Measurements from ENCODE around the gene ENSA. TPM values are rescaled to one million over a fixed set of nuclear protein-coding genes. Genes with fewer than 3 reads are reported as not detected.
A peak's percentile ranks its signal among the peaks of the same experiment; 100 is the strongest.
"Not testable (repeated sequence)": the region's sequence is repeated elsewhere in the genome, so short reads cannot be mapped to it uniquely, and the experiment has no call there.

The ENSA gene
- total and polyA plus RNA-seq, 2 experiments from 2014 or later = 114 to 200 TPM

- not testable (repeated sequence) for H3K27me3 ChIP-seq (ENCODE audit: insufficient read depth); H3K79me2 ChIP-seq (replicated peaks; ENCODE audit: insufficient read depth); H2AFZ ChIP-seq; H3K4me2 ChIP-seq; H3K27ac Mint-ChIP-seq; H3K4me1 ChIP-seq (ENCODE audit: insufficient read depth); H3K4me3 Mint-ChIP-seq; H3K27me3 Mint-ChIP-seq (ENCODE audit: insufficient read depth, low read depth, poor library complexity); H3K9me3 Mint-ChIP-seq; H3K9me2 ChIP-seq (ENCODE audit: insufficient read depth); H3K27ac ChIP-seq (ENCODE audit: low read depth); H3K4me1 Mint-ChIP-seq; H4K20me1 ChIP-seq (replicated peaks; ENCODE audit: insufficient read depth); H3K4me3 ChIP-seq; DNase-seq (ENCODE audit: low spot score); H3F3A ChIP-seq (replicated peaks; ENCODE audit: low read depth); ATAC-seq
- peaks cover 30% of the 10 kb centered on the region for H3K36me3 ChIP-seq (ENCODE audit: insufficient read depth)
- H3K36me3 Mint-ChIP-seq (ENCODE audit: low read depth) = peaks cover 47% of the 10 kb centered on the region
Observed at GRCh38 chr1:150657064-150657463, 27.7 kb upstream of the ENSA start.

DNA sequence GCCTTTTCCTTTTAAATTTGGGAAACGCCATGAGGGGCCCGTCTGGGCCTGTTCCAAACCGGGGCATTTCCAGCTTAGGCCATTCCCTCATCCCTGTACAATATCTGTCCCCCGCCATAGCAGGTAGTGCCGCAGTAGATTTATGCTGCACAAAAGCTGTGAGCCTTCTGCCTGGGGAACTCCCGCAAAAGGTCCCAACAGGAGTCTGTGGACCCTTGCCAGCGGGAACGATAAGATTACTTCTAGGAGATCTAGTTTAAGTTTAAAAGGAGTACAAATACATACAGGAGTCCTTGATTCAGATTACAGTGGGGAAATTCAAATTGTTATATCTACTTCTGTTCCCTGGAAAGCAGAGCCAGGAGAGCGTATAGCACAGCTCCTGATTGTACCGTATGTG lies 25.2 kb upstream of the ENSA start:
- H3K4me3 Mint-ChIP-seq; H3K9me2 ChIP-seq (ENCODE audit: insufficient read depth); H3K4me1 Mint-ChIP-seq; H4K20me1 ChIP-seq (replicated peaks; ENCODE audit: insufficient read depth); H3K79me2 ChIP-seq (replicated peaks; ENCODE audit: insufficient read depth); H3K4me1 ChIP-seq (ENCODE audit: insufficient read depth); ATAC-seq; H3K27me3 Mint-ChIP-seq (ENCODE audit: insufficient read depth, low read depth, poor library complexity); H3K9me3 Mint-ChIP-seq; H3K27me3 ChIP-seq (ENCODE audit: insufficient read depth); H3F3A ChIP-seq (replicated peaks; ENCODE audit: low read depth); DNase-seq (ENCODE audit: low spot score); H3K4me3 ChIP-seq; H3K4me2 ChIP-seq; H2AFZ ChIP-seq: not testable (repeated sequence)
- Mint-ChIP-seq H3K27ac (peak overlapping the region; percentile 71), H3K36me3 (ENCODE audit: low read depth) (peaks cover 27% of the 10 kb centered on the region)
- Histone ChIP-seq H3K36me3 (ENCODE audit: insufficient read depth) (peaks cover 13% of the 10 kb centered on the region), H3K27ac (ENCODE audit: low read depth) (0 out of 2 replicates have a peak overlapping the region, but pooled peaks have one; percentile 72)

- H3K4me3 Mint-ChIP-seq = no peak overlapping the region
- H3K9me3 Mint-ChIP-seq = no peaks in the 10 kb centered on the region
- no peak overlapping the region for H2AFZ ChIP-seq
- H3K27me3 ChIP-seq (ENCODE audit: insufficient read depth) = no peaks in the 10 kb centered on the region
- DNase-seq (ENCODE audit: low spot score) (no peak), ATAC-seq (no peak; the same call in 2 of the 3 replicates)
- H3K36me3 ChIP-seq (ENCODE audit: insufficient read depth) = peaks cover 4% of the 10 kb centered on the region; the same call in 1 of the 2 replicates
- peaks cover 23% of the 10 kb centered on the region for H3K4me1 ChIP-seq (ENCODE audit: insufficient read depth)
- no peaks in the 10 kb centered on the region for H4K20me1 ChIP-seq (replicated peaks; ENCODE audit: insufficient read depth)
- 0 out of 2 replicates have a peak, but pooled peaks cover 2% of the 10 kb centered on the region for H3F3A ChIP-seq (replicated peaks; ENCODE audit: low read depth)
- no peaks in the 10 kb centered on the region; the same call in 1 of the 2 replicates for H3K79me2 ChIP-seq (replicated peaks; ENCODE audit: insufficient read depth)
- H3K9me2 ChIP-seq (ENCODE audit: insufficient read depth) = no peaks in the 10 kb centered on the region
- no peak overlapping the region; the same call in 1 of the 2 replicates for H3K27ac Mint-ChIP-seq
- no peak overlapping the region for H3K4me2 ChIP-seq
- no peak overlapping the region for H3K27ac ChIP-seq (ENCODE audit: low read depth)
- TF ChIP-seq JUNB (IDR thresholded peaks at IDR 0.05; ENCODE audit: unreplicated experiment) (no peak), ETS1 (IDR thresholded peaks at IDR 0.05) (no peak), CREB1 (CRISPR knock-in tag; IDR thresholded peaks at IDR 0.05; ENCODE audit: low read depth) (no peak), EZH2 (IDR thresholded peaks at IDR 0.05; ENCODE audit: low read depth, unreplicated experiment) (no peak), EZH2phosphoT487 (IDR thresholded peaks at IDR 0.05; ENCODE audit: unreplicated experiment) (no peak), CTCF (conservative IDR thresholded peaks at IDR 0.05; ENCODE audit: low read depth in 2 of 2) (no peak), ZNF462 (CRISPR knock-in tag; IDR thresholded peaks at IDR 0.05) (no peak)
- H3K27me3 Mint-ChIP-seq (ENCODE audit: insufficient read depth, low read depth, poor library complexity) = no peaks in the 10 kb centered on the region
- peaks cover 24% of the 10 kb centered on the region for H3K36me3 Mint-ChIP-seq (ENCODE audit: low read depth)
- peaks cover 16% of the 10 kb centered on the region for H3K4me1 Mint-ChIP-seq
- H3K4me3 ChIP-seq = no peak overlapping the region
Observed at GRCh38 chr1:150650193-150650592, 20.8 kb upstream of the ENSA start.
